HG03039 (cell line): ENCODE data around the gene MMP24OS.
"Not testable (repeated sequence)": the region's sequence is repeated elsewhere in the genome, so short reads cannot be mapped to it uniquely, and the experiment has no call there.

Experiments
- ATAC-seq: cut with Tn5 transposase; IDR thresholded peaks from one replicate; pipeline ENCODE4 v1.9.1; 2021; ENCODE audit warnings: mild to moderate bottlenecking, moderate library complexity; ENCODE audit not compliant: unreplicated experiment

The MMP24OS gene

GRCh38 chr20:35276408-35276807 lies 1.5 kb downstream of the MMP24OS start:
- no peak for ATAC-seq

DNA sequence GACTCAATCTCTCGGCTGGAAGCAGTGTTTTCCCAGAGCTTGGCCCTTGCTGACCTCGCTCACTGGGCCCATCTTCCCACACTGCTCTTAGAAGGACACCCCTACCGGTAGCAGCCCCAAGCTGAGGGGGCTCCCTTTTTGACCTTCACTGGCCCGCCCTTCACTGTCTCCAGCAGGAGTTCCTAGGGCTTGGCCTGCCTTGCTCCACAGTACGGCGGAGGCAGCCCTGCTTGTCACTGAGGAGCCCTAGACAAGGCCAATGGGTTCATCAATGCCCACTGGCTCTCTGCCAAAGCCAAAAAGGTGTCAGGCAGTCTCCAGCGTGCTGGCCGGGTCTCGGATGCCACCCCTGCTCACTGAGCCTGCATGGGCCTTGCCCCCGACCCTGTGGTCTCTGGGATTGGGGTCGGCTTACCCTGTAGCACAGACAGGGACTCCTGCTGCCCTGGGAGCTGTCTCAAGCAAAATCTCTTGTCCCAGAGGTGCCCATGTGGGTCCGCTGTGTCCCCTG lies 2.1 kb downstream of the MMP24OS start:
- no peak for ATAC-seq

- no peak for ATAC-seq
Observed at GRCh38 chr20:35274172-35275092, 3.5 kb downstream of the MMP24OS start.

DNA sequence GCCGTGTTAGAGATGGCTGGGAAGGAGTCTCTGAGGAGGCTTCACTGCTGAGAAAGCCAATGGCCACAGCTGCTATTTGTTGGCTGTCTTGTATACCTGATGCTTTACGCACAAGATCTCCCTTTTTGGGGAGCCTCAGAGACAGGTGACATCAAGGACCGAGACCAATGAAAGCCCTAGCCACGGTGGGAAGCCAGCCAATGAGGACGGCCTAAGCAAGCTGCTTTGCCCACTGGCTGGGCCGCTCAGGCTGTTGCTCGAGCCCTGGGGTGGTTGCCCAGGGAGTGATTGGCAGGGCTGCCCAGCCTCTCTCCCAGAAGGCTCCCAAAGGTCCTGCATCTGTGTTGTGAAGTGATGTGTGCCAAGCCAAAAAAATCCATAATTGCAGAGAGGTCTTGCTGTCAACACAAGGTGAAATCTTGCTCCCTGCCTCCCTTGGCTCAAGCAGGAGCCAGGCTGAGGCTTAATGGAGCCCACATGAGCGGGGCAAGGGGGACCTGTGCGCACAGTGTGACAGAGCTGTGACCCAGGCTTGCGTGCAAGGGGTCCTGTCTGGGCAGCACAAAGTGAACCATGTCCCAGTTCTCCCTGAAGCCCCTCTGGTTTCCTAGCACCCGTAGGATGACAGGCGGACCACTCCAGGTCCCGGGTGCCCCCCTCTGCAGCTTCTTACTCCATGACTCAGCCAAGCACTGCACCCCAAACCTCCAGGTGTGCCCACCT lies 4.3 kb downstream of the MMP24OS start:
- no peak for ATAC-seq

GRCh38 chr20:35271904-35272303 lies 6.0 kb downstream of the MMP24OS start:
- no peak for ATAC-seq

DNA sequence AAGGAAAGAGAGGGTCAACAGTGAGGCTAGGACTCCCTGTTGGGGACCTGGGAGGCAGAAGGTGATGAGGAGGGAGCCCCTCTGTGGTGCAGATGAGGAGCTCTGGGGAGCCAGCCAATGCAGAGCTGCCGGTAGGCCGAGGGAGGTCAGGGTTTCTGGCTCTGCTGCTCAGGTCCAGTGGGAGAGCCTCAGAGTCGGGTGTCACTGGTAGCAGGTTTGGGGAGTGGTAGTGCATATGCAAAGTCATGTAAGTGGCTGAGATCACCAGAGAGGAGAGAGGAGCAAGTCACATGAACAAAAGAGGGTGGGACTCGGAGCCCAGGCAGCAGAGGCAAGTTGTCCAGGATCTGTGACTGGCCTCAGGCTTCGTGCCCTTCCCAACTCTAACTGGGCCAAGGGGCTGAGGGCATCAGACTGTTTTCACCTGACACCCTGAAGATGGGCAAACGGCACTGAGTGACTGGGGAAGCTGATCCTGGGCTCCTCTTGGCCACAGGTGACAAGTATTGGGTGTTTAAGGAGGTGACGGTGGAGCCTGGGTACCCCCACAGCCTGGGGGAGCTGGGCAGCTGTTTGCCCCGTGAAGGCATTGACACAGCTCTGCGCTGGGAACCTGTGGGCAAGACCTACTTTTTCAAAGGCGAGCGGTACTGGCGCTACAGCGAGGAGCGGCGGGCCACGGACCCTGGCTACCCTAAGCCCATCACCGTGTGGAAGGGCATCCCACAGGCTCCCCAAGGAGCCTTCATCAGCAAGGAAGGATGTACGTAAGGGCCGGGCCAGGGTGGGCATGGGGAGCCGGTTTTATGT lies 6.6 kb downstream of the MMP24OS start:
- no peak for ATAC-seq

DNA sequence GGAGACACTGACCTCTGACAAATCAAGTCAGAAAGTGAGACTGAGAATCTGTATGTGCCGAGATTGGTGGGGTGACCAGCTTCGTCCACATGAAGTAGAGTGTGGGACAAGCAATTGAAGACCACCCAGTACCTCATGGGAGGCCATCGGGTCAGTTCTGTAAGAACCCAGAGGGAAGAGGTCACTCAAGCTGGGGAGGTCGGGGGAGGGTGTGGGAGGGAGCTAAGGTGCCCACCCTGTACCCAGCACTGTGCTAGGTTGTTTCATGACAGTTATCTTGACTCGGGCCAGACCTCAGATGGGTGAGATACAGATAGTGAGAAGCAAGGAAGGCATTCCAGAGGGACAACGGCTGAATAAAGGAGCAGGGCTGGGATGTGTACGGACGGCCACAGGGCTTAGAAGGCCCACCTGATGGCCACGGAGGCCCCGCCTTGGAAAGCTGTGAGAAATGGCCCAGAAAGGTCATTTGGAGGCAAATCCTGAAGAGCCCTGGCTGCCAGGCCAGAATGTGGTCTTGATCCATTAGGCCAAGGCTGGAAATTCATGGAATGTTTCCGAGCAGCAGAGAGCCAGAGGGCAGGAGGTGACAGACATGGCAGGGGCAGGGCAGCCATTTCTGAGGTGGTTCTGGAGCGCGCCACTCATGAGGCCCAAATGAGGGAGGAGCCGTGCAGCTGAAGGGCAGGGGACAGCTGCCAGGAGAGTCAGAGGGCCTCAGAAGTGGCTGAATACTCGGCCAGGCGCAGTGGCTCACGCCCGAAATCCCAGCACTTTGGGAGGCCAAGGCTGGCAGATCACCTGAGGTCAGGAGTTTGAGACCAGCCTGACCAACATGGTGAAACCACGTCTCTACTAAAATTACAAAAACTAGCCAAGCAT lies 7.7 kb downstream of the MMP24OS start:
- ATAC-seq, result no peak

DNA sequence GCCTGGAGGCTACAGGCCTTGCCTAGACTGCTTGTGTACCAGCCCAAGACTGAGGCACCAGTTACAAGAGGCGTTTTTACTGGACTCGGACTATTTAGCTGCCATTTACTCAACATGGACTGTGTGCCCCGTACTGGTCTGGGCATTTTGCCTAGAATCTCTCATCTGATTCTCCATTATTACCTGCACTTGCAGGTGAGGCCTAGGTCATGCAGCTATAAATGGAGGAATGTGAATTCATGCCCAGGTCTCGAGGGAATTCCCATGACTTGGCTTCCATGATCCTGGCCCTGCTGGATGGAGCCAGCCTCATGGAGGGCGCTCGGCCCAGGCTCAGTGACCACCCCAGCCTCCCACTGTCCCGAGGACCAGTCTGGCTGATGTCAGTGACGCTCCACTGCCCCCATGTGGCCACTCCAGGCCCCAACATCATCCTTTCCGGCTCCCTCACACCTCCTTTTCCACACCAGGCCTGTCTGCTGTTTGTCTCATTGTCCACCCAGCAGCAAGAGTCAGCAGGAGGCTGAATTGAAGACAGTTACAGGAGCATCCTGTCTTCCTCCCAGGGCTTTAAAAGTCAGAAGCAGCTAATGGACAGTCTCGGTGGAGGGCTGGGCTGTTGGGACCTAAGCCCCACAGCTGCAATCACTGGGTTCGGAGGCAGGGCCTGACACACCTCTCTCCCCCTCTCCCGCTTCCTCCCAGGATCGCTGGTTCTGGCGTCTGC lies 8.7 kb downstream of the MMP24OS start:
- ATAC-seq, result no peak

GRCh38 chr20:35267092-35267491 lies 10.8 kb downstream of the MMP24OS start:
- ATAC-seq, result no peak

GRCh38 chr20:35264755-35265154 lies 13.2 kb downstream of the MMP24OS start:
- ATAC-seq, result no peak

- ATAC-seq, result no peak
Observed at GRCh38 chr20:35263532-35264341, 14.2 kb downstream of the MMP24OS start.

GRCh38 chr20:35262731-35263531 lies 15.0 kb downstream of the MMP24OS start:
- ATAC-seq, result not testable (repeated sequence)

DNA sequence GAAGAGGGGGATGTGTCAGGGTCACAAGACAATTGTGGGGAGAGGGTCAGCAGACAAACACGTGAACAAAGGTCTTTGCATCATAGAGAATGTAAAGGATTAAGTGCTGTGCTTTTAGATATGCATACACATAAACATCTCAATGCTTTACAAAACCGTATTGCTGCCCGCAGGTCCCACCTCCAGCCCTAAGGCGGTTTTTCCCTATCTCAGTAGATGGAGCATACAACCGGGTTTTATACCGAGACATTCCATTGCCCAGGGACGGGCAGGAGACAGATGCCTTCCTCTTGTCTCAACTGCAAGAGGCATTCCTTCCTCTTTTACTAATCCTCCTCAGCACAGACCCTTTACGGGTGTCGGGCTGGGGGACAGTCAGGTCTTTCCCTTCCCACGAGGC lies 15.6 kb downstream of the MMP24OS start:
- ATAC-seq, result not testable (repeated sequence)

- no peak for ATAC-seq
Observed at GRCh38 chr20:35260426-35260825, 17.5 kb downstream of the MMP24OS start.

DNA sequence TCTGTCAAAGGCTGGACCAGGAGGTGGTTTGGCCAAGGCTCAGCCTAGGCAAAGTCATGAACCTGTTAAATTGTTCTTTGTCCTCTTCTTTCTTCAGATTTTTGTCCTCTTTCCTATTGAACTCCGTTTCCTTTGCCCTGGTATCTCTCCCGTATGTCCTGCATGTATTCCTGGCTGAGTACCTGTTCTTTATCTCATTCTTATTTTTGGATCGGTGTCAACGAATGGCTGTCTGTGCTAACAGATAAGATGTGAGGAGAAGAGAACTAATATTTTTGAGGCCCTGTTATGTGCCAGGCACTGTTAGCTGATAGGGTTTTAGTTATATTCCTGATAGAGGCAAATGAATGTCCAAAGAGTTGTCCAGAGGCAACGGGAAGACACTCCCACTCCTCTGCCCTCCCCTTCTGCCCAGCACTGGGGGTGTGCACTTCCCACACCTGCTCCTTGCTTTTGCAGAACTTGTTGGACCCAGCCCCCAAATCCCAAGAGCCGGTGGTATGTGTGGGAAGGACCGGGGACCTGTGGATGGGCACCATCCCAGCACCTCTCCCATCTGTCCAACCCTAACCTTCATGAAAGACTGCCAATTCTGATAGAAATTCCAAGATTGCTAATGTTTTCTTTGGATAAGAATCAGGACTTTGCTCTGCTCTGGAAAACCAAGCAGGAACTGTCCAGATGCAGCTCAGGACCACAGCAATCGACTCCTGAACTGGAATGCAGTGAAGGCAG lies 20.6 kb downstream of the MMP24OS start:
- no peak for ATAC-seq

- no peak for ATAC-seq
Observed at GRCh38 chr20:35254448-35254999, 23.4 kb downstream of the MMP24OS start.

DNA sequence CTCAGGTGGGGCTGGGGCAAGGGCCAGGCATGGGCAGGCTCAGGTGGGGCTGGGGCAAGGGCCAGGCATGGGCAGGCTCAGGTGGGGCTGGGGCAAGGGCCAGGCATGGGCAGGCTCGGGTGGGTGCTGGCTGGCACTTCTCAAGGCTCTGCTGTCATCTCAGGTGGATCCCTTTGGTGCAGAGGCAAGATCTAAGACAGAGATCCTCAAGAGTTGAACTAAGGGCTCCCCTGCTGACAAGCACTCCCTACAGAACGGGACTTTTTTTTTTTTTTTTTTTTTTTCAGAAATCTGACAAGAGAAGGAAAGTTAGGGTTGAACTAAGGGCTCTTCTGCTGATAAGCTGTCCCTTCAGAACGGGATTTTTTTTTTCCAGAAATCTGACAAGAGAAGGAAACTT lies 24.9 kb downstream of the MMP24OS start:
- no peak for ATAC-seq
